Neural cell (in vitro differentiated cells): ENCODE data around the gene GTPBP2. TPM values are rescaled to one million over a fixed set of nuclear protein-coding genes. Genes with fewer than 3 reads are reported as not detected.

Experiments used
- H2AFZ ChIP-seq: fragments of 200-600, 300-800 bp; sonication (generic), shearing (Covaris generic); 2 replicates; pipeline ENCODE4 v1.6.0; 2014; ENCODE audit warnings: low read depth, mild to moderate bottlenecking, antibody characterized with exemption, low read length, moderate library complexity
- H3F3A ChIP-seq: fragments of 200-600 bp; shearing (Covaris generic); 2 replicates; pipeline ENCODE4 v1.6.1; 2016; ENCODE audit warnings: mild to moderate bottlenecking, moderate library complexity, mixed read lengths, antibody characterized with exemption, low read length; ENCODE audit not compliant: insufficient read depth, poor library complexity, severe bottlenecking
- H3K27ac ChIP-seq: fragments of 200-600, 300-800 bp; sonication (generic), shearing (Covaris generic); 2 replicates; pipeline ENCODE4 v1.5.1; 2014; ENCODE audit warnings: mild to moderate bottlenecking, low read length, moderate library complexity
- H3K27me3 ChIP-seq: fragments of 300-800, 200-600 bp; sonication (generic), shearing (Covaris generic); 2 replicates; pipeline ENCODE4 v1.6.0; 2014; ENCODE audit warnings: mild to moderate bottlenecking, low read depth, low read length, moderate library complexity; ENCODE audit not compliant: insufficient read depth
- H3K36me3 ChIP-seq: fragments of 300-800, 200-600 bp; sonication (generic), shearing (Covaris generic); 2 replicates; pipeline ENCODE4 v1.5.1; 2014; ENCODE audit warnings: mild to moderate bottlenecking, antibody characterized with exemption, low read length, moderate library complexity; ENCODE audit not compliant: insufficient read depth
- H3K4me2 ChIP-seq: fragments of 300-800, 200-600 bp; sonication (generic), shearing (Covaris generic); 2 replicates; pipeline ENCODE4 v1.6.0; 2014; ENCODE audit warnings: mild to moderate bottlenecking, low read length
- H3K4me3 ChIP-seq: fragments of 300-800, 200-600 bp; sonication (generic), shearing (Covaris generic); 2 replicates; pipeline ENCODE4 v1.5.1; 2014; ENCODE audit warnings: mild to moderate bottlenecking, low read length, moderate library complexity
- H3K79me2 ChIP-seq: fragments of 200-600 bp; shearing (Covaris generic); replicated peaks from 2 replicates; pipeline ENCODE4 v1.6.0; 2014; ENCODE audit warnings: mild to moderate bottlenecking, low read length, moderate library complexity; ENCODE audit not compliant: insufficient read depth
- H3K9ac ChIP-seq: fragments of 300-800, 200-600 bp; sonication (generic), shearing (Covaris generic); 2 replicates; pipeline ENCODE4 v1.6.1; 2016; ENCODE audit warnings: mild to moderate bottlenecking, low read length, mixed read lengths
- H3K9me2 ChIP-seq: fragments of 200-600 bp; shearing (Covaris generic); 2 replicates; pipeline ENCODE4 v1.6.1; 2016; ENCODE audit warnings: mild to moderate bottlenecking, low read length, mixed read lengths; ENCODE audit not compliant: insufficient read depth
- H3K9me3 ChIP-seq: fragments of 200-600, 300-800 bp; sonication (generic), shearing (Covaris generic); 2 replicates; pipeline ENCODE4 v1.6.1; 2016; ENCODE audit warnings: mild to moderate bottlenecking, mixed run types, low read length, moderate library complexity, mixed read lengths
- H4K20me1 ChIP-seq: fragments of 200-600 bp; shearing (Covaris generic); 2 replicates; pipeline ENCODE4 v1.6.1; 2016; ENCODE audit warnings: mild to moderate bottlenecking, mixed run types; ENCODE audit not compliant: insufficient read depth
- EP300 ChIP-seq: fragments of 450-650 bp; conservative IDR thresholded peaks from 2 replicates; pipeline ENCODE4 v1.6.1; 2014; ENCODE audit warnings: antibody characterized with exemption, mild to moderate bottlenecking, moderate library complexity; ENCODE audit not compliant: poor library complexity, severe bottlenecking
- EZH2 ChIP-seq: fragments of 200-600, 300-800 bp; shearing (Covaris generic), sonication (generic); IDR thresholded peaks from 2 replicates; pipeline ENCODE4 v1.6.1; 2014; ENCODE audit warnings: antibody characterized with exemption, low read length, borderline replicate concordance, mild to moderate bottlenecking; ENCODE audit not compliant: insufficient read depth, poor library complexity, severe bottlenecking
- MXI1 ChIP-seq: fragments of 450-650 bp; conservative IDR thresholded peaks from 2 replicates; pipeline ENCODE4 v1.6.1; 2014; ENCODE audit warnings: antibody characterized with exemption, mild to moderate bottlenecking; ENCODE audit not compliant: poor library complexity, severe bottlenecking
- POLR2AphosphoS5 ChIP-seq: IDR thresholded peaks from 2 replicates; pipeline ENCODE4 v1.6.1; 2012
- RAD21 ChIP-seq: fragments of 450-650 bp; conservative IDR thresholded peaks from 2 replicates; pipeline ENCODE4 v1.6.1; 2014; ENCODE audit warnings: antibody characterized with exemption, mild to moderate bottlenecking, moderate library complexity
- SMC3 ChIP-seq: fragments of 450-650 bp; conservative IDR thresholded peaks from 2 replicates; pipeline ENCODE4 v1.6.1; 2014; ENCODE audit warnings: antibody characterized with exemption, mild to moderate bottlenecking, moderate library complexity; ENCODE audit not compliant: poor library complexity
- TAF1 ChIP-seq: IDR thresholded peaks from 2 replicates; pipeline ENCODE4 v1.6.1; 2012; ENCODE audit warnings: low read depth
- polyA plus RNA-seq: library from polyadenylated mRNA; depleted of rRNA; stranded (reverse); fragments of >200 nt; gene quantifications from 2 replicates; pipeline ENCODE4 v1.2.3, GENCODE V29; 2014
- TF ChIP-seq, protein P1 (sequence below): fragments of 450-650 bp; IDR thresholded peaks from 2 replicates; pipeline ENCODE4 v1.5.1; 2014; ENCODE audit warnings: antibody characterized with exemption, mild to moderate bottlenecking, moderate library complexity; ENCODE audit not compliant: poor library complexity, severe bottlenecking
- TF ChIP-seq, protein P2 (sequence below): IDR thresholded peaks from 2 replicates; pipeline ENCODE4 v1.6.1; 2012; ENCODE audit warnings: borderline replicate concordance

The GTPBP2 gene
- polyA plus RNA-seq, 1 donor from 2014 or later = 103 TPM

DNA sequence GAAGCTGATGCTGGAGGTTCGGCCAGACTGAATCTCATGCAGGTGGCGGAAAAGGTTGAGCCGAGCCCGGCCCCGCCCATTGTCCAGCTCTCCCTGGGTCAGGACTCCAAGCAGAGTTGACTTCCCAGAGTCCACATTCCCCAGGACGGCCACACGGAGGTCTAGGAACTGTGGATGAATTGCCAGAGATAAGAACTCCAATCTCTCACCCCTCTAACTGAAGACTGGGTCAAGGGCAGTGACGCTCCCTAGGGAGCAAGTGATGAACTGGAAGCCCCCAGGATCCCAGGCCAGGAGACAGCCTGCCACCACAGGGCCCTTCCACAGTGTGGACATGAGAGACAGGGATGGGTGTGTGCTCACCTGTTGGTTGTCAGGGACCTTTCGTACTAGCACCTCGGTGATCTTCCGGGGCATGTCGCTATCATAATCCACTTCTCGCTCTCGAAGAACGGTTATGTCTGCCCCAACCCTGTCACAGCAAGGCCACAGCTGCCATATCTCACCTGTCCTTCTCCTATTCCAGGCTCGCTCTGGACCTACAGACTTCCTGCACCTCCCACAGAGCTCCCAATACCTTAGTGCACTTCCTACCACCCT, 3.6 kb downstream of the GTPBP2 start:
- H3K27me3 ChIP-seq = no peaks in the 10 kb centered on the region
- TF ChIP-seq, protein P1, sequence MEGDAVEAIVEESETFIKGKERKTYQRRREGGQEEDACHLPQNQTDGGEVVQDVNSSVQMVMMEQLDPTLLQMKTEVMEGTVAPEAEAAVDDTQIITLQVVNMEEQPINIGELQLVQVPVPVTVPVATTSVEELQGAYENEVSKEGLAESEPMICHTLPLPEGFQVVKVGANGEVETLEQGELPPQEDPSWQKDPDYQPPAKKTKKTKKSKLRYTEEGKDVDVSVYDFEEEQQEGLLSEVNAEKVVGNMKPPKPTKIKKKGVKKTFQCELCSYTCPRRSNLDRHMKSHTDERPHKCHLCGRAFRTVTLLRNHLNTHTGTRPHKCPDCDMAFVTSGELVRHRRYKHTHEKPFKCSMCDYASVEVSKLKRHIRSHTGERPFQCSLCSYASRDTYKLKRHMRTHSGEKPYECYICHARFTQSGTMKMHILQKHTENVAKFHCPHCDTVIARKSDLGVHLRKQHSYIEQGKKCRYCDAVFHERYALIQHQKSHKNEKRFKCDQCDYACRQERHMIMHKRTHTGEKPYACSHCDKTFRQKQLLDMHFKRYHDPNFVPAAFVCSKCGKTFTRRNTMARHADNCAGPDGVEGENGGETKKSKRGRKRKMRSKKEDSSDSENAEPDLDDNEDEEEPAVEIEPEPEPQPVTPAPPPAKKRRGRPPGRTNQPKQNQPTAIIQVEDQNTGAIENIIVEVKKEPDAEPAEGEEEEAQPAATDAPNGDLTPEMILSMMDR = no peak
- TF ChIP-seq RAD21 (no peak), MXI1 (no peak), POLR2AphosphoS5 (no peak), SMC3 (no peak), EZH2 (no peak), TAF1 (no peak), EP300 (no peak)
- TF ChIP-seq, protein P2, sequence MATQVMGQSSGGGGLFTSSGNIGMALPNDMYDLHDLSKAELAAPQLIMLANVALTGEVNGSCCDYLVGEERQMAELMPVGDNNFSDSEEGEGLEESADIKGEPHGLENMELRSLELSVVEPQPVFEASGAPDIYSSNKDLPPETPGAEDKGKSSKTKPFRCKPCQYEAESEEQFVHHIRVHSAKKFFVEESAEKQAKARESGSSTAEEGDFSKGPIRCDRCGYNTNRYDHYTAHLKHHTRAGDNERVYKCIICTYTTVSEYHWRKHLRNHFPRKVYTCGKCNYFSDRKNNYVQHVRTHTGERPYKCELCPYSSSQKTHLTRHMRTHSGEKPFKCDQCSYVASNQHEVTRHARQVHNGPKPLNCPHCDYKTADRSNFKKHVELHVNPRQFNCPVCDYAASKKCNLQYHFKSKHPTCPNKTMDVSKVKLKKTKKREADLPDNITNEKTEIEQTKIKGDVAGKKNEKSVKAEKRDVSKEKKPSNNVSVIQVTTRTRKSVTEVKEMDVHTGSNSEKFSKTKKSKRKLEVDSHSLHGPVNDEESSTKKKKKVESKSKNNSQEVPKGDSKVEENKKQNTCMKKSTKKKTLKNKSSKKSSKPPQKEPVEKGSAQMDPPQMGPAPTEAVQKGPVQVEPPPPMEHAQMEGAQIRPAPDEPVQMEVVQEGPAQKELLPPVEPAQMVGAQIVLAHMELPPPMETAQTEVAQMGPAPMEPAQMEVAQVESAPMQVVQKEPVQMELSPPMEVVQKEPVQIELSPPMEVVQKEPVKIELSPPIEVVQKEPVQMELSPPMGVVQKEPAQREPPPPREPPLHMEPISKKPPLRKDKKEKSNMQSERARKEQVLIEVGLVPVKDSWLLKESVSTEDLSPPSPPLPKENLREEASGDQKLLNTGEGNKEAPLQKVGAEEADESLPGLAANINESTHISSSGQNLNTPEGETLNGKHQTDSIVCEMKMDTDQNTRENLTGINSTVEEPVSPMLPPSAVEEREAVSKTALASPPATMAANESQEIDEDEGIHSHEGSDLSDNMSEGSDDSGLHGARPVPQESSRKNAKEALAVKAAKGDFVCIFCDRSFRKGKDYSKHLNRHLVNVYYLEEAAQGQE = no peak
- no peaks in the 10 kb centered on the region for H3K36me3 ChIP-seq
- no peaks in the 10 kb centered on the region for H3K9me3 ChIP-seq
- H4K20me1 ChIP-seq = no peaks in the 10 kb centered on the region
- no peak overlapping the region for H3K9ac ChIP-seq
- no peaks in the 10 kb centered on the region for H3K9me2 ChIP-seq
- H2AFZ ChIP-seq = no peak overlapping the region
- H3K27ac ChIP-seq = no peak overlapping the region
- no peak overlapping the region for H3K4me2 ChIP-seq
- no peak overlapping the region for H3K4me3 ChIP-seq
- peaks cover 9% of the 10 kb centered on the region for H3K79me2 ChIP-seq
- no peaks in the 10 kb centered on the region for H3F3A ChIP-seq

DNA sequence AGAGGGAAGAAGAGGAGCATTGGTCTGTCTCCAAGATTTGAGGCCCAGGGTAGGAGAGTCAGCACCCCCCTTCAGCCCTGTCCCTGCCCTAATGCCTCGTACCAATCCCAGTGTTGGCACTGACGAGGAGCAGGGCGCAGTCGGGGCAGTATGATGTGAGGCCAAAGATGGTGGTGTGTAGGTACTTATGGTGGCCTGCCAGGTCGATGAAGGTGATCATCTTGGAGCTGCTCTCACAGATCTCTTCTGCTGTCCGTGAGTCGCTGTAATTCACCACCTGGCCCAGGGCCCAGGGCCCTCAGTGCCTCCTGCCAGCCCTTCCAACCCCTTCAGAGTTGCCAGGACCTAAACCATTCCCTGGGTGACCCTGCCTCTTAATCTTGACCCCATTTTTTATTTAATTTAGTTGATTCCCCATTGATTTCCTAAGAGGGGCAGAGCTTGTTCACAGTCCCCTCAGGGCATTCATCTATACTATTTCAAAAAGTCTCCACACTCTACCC, 4.2 kb downstream of the GTPBP2 start:
- no peaks in the 10 kb centered on the region for H3K9me3 ChIP-seq
- peaks cover 9% of the 10 kb centered on the region for H3K79me2 ChIP-seq
- no peak for TF ChIP-seq POLR2AphosphoS5
- TF ChIP-seq SMC3 = no peak
- no peak for TF ChIP-seq EP300
- TF ChIP-seq RAD21 = no peak
- TF ChIP-seq, protein P1 = no peak
- no peak for TF ChIP-seq MXI1
- no peak for TF ChIP-seq TAF1
- TF ChIP-seq, protein P2 = no peak
- TF ChIP-seq EZH2 = no peak
- H3K36me3 ChIP-seq = no peaks in the 10 kb centered on the region
- H3K4me2 ChIP-seq = no peak overlapping the region
- H3K9ac ChIP-seq = no peak overlapping the region
- H3F3A ChIP-seq = no peaks in the 10 kb centered on the region
- H3K27ac ChIP-seq = no peak overlapping the region
- no peak overlapping the region for H3K4me3 ChIP-seq
- H3K9me2 ChIP-seq = no peaks in the 10 kb centered on the region
- H2AFZ ChIP-seq = no peak overlapping the region
- no peaks in the 10 kb centered on the region for H3K27me3 ChIP-seq
- no peaks in the 10 kb centered on the region for H4K20me1 ChIP-seq
